ENCODE measurements around the gene C16orf89.
"Not testable (repeated sequence)": the region's sequence is repeated elsewhere in the genome, so short reads cannot be mapped to it uniquely, and the experiment has no call there.

The C16orf89 gene, protein sequence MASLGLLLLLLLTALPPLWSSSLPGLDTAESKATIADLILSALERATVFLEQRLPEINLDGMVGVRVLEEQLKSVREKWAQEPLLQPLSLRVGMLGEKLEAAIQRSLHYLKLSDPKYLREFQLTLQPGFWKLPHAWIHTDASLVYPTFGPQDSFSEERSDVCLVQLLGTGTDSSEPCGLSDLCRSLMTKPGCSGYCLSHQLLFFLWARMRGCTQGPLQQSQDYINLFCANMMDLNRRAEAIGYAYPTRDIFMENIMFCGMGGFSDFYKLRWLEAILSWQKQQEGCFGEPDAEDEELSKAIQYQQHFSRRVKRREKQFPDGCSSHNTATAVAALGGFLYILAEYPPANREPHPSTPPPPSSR

DNA sequence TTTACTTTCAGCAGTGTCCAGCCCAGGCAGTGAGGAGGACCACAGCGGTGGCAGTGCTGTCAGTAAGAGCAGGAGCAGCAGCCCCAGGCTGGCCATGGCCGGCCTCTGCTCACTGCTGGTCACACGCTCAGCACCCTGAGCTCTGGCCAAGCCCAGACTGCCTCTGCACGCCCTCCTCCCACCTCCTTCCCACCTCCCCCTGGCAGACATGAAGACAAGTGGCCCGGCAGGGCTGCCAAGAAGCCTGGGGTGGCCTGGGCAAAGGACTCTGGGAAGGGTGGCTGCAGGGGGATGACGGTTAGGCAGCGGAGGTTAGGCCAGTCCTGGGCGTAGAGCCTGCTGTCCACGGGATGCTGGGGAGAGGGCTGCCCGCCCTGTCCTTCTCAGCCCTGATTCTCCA lies at the start of gene C16orf89:
TSS of gene C16orf89 (minus strand) at position 144 of the 400 bp plus-strand sequence. CDS start at position 96, 48 bp downstream.
- DNase-seq (ENCODE audit: extremely low read depth in 1 of 2, low read depth in 1 of 2): no peak

DNA sequence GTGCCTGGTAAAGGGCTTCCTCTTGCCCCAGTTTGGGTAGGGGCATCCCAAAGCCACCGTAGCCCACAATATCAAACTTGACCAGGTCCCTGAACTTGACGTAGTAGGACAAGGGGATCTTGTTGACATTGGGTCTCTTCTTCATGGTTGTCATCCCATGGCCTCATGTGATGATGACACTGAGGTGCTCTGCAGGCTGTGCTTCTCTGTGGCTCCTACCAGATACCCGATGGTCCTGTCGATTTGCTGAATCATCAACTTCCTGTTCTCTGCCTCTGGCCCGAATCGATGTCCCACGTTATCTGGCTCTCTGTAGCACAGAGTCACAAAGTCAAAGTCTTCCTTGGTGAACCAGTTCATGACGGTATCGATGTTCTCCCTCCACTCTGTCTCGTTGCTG lies 45.2 kb upstream of the C16orf89 start:
- DNase-seq (ENCODE audit: extremely low read depth in 1 of 2, low read depth in 1 of 2): not testable (repeated sequence)

DNA sequence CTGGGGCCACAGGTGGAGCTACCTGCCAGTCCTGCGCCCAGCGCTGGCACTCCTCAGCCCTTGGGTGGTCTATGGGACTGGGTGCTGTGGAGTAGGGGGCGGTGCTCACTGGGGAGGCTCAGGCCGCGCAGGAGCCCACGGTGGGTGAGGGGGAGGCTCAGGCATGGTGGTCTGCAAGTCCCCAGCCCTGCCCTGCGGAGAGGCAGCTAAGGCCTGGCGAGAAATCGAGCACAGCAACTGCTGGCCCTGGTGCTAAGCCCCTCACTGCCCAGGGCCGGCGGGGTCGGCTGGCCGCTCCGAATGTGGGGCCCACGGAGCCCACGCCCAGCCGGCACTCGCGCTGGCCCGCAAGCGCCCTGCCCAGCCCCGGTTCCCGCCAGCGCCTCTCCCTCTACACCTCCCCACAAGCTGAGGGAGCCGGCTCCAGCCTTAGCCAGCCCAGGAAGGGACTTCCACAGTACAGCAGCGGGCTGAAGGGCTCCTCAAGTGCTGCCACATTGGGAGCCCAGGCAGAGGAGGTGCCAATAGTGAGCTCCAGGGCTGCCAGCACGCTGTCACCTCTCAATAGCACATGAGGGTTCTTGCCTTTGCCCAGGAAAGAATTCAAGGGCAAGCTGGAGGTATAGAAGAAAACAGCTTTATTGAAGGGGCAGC lies 42.9 kb upstream of the C16orf89 start:
- no peak for DNase-seq (ENCODE audit: extremely low read depth in 1 of 2, low read depth in 1 of 2)

DNA sequence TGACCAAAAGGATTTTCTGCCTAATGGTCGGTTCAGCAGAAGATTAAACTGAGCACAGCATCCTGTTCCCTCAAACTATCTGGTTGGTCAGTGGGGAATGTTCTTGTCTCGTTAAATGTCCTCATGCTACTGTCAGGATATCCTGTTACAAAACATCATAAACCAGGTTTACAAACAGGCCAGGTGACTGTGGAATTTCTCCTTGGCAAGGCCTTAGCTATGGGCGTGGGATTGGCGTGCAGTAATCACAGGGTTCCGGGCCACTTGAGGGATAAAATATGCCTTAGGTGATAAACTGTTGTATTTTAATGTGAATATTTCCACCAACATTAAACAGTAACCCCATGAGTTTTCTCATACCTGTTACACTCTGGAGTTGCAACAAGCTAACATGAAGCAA lies 39.3 kb upstream of the C16orf89 start:
- not testable (repeated sequence) for DNase-seq (ENCODE audit: extremely low read depth in 1 of 2, low read depth in 1 of 2)

DNA sequence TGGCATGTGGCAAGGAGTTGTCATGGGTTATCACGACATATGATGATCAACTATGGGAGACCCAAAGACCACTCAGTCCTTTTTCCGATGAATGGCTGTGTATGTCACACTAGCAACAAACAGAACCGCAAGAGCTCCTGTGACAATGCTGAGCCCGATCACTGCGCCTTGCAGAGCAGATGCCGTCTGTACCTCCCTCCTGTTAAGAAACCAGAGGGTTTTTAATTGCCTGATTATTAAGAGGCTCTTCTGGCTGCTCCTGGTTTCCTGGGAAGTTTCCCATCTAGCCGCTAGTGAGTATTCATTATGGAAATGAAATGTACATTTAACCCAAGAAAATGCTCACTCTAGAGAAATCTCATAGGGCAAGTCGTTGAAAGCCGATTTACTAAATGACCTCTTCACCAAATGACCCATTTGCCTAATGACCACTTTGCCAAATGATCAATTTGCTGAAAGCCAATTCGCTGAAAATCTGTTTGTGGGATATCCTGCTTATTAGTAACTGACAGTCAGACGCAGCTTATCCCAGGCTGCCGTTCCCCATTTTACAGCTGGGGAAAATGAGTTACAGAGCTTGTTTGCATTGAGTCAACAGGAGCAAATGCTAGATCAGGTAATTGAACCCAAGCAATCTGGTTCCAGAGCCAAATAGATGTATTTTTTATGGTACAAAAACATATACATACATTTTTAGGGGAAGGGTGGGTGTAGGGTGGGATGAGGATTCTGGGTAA lies 37.7 kb upstream of the C16orf89 start:
- DNase-seq (ENCODE audit: extremely low read depth in 1 of 2, low read depth in 1 of 2): not testable (repeated sequence)

DNA sequence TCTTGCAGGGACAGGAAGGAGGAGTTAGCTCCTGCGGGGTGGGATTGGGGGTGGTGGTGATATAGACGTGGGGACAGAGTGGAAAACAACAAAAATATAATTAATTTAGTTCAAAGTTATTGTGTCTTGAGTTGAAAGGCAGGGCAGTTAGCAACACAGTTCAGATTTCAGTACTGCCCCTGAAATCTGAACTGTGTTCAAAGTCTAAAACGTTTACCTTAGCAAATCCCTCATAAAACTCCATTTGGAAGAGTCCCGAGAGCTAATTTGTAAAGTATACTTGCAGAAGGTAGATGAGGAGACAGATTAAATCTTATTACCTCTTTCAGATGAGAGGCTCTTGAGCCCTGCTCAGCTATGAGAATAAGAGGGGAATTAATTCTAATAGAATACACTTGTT lies 33.4 kb upstream of the C16orf89 start:
- DNase-seq (ENCODE audit: extremely low read depth in 1 of 2, low read depth in 1 of 2): not testable (repeated sequence)

DNA sequence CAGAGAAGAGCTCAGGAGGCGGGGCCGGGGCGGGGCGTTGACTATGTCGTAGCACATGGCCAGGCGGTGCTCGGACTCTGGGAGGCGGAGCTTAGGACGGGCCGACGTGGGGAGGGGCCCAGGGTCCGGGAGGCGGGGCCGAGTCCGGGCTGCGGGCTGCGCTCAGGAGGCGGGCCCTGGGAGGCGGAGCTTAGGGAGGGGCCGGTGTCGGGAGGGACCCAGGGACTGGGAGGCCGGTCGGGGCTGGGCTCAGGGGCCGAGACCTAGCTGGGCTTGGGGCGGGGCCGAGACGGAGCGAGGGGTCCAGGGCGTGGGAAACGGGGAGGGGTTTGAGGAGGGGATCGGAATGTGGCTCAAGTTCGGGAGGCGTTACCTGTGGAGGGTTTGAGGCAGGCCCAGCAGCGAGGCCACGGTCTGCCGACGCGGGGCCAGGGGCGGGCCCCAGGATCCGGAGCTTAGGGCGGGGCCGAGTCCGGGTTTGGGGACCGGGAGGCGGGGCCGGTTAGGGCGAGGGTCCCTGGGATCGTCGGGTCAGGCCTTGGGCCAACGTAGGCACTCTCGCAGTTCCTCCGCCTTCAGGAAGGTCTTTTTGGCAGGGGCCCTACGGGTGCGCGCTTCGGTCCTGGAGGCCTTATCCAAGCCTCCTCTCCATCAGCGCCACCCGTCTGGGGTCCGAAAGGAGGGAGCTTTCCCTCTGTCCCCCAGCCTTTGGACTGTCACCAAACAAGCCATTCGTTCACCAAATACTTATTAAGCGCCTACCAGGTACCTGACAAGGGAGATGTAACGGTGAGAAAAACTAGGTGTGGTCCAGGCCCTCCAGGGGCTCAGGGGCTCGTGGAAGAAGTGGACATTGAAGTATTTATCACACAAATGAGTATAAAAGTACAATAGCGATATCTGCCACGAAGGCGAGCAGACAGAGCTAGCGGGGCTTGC lies 32.7 kb upstream of the C16orf89 start:
- peak in 1 of 2 donors; percentile 90 for DNase-seq (ENCODE audit: extremely low read depth in 1 of 2, low read depth in 1 of 2)

DNA sequence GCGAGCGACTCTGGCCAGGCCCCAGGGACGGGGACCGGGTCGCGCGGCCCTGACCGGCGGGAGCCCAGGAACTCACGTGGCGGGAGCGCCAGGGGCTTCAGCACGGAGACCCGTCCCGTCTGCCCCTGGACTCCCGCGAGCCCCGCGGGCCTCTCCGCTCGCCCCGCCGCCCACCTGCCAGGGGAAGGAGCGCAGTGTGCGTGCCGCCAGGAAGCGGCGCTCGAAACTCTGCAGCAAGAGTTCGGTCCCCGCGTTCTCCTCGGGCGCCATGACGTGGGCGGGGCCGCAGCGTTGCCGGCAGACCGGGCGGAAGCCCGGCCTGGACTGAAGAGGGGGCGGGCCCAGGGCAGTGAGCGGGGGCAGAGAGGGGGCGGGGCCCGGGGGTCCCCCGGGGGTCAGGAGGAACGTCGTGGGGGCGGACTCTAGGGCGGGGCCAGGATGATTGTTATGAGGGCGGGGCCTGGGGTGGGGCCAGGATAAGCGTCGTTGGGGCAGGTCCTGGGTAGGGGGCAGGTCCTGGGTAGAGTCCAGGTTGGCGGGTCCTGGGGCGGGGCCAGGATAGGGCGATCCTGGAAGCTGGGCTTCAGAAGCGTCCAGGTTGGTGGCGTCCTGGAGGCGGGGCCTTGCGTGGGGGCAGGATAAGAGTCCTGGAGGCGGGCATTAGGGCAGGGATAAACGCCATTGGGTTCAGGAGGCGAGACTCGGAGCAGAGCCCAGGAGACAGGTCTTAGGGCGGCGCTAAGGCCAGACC lies 31.9 kb upstream of the C16orf89 start, which contains the start of gene EEF2KMT:
TSS of gene EEF2KMT (minus strand) at position 326 of the 751 bp plus-strand sequence. CDS start at position 270, 56 bp downstream.
- peak; percentile 84 to 91 for DNase-seq (ENCODE audit: extremely low read depth in 1 of 2, low read depth in 1 of 2)

DNA sequence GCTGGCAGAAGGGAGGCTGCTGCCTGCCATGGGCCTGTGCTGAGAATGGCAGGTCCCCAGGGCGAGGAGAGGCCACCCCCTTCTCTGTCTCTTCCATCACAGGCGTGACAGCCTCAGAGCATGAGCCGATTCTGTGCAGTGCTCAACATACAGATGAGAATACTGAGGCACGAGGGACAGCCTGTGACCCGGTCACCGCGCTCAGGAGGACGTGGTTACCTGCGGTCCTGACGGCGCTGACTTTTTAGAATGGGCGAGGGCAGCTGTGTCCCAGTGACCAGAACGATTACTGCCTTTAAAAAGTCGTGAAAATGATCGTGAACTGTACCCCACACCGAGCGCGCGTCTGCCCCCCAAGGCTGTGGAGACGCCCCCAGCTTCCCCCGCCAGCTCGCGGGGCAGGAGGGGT lies 31.3 kb upstream of the C16orf89 start:
- peak in 1 of 2 donors; percentile 11 for DNase-seq (ENCODE audit: extremely low read depth in 1 of 2, low read depth in 1 of 2)

DNA sequence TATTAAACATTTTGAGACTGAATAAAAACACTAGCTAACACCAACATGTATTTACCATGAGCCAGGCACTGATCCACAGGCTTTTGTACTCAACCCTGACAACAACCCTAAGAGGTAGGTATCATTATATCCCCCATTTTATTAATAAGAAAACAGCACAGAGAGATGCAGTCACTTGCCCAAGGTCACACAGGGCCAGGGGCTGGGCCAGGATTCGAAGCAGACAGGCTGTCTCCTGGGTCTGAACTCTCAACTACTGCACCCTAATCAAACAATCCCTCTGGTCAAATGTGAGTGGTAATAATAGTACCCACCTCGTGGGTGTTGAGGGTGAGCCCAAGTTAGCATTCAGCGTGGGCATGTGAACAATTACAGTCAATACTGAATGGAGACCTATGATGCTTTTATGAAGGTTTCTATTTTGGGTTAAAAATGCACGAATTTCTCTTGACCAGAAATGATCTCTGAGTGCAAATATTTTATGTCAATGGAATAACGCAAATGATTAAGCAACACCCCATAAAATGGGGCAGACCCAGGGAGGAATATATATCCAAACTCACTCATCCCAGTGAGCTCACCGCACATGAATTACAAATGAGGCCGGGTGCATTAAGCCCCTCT lies 30.8 kb upstream of the C16orf89 start:
- DNase-seq (ENCODE audit: extremely low read depth in 1 of 2, low read depth in 1 of 2): not testable (repeated sequence)

DNA sequence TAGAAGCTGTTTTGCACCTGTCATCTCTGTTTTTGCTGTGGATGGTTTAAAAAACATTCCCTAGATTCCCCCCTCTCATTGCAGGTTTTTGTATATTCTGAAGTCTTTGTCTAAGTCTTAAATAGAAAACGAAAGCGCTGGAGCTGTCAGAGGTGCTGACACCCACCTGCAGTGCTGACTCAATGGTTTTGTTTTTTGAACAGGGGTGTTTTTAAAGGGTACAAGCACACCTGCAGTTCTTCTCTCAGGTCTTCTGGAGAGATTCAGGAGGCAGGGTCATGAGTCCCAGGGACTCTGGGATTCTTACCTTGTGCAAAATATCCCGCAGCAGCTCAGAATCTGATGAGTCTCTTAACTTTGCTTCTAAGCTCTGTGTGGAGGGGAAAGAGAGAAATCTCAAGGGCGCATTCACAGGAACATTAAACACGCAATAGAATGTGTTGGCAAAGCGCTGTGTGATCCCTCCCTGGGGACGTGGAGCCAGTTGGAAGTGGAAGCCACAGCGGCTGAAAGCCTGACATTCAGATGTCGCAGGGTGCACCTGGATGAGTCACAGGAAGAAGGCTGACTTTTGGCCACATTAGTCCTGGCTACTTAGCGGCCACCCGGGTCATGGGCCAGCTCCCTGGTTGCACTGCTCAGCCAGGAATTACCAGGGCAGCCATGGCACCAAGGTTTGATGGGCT lies 29.5 kb upstream of the C16orf89 start:
- not testable (repeated sequence) for DNase-seq (ENCODE audit: extremely low read depth in 1 of 2, low read depth in 1 of 2)

DNA sequence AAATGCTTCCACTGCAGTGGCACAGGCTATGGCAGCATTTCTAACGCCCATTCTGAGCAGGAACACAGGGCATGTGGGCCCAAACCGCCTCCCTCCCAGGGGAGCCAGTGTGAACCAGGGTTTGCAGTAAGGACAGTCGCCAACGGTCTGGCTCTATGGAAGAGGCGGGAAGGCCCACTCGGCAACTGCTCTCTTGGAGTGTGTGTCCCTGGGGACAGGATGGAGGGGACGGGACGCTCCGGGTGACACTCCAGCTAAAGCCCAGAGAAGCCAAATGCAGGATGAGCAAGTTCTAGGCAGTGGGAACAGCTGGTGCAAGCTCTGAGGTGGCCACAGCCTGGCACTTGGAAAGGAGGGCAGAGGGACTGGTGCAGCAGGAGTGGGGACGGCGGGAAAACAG lies 28.0 kb upstream of the C16orf89 start:
- not testable (repeated sequence) for DNase-seq (ENCODE audit: extremely low read depth in 1 of 2, low read depth in 1 of 2)

DNA sequence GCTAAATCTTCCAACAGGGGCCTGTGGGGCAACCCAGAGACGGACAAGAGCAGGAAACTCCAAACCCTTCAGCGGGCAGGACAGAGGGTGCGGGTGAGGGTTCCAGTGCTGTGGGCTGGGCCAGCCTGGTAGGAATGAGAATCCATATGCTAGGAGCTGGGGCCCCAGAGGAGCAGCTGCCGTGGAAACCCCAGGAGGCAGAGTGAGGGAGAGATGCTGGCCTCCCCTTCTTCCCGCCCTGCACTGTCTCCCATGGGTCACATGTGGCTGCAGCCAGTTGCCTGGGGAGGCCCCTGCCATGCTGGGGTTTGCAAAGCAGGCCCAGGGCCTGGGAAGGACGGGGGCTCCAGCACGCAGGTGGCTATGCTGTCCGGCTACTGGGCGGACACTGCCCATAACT lies 27.3 kb upstream of the C16orf89 start:
- DNase-seq (ENCODE audit: extremely low read depth in 1 of 2, low read depth in 1 of 2): not testable (repeated sequence)

DNA sequence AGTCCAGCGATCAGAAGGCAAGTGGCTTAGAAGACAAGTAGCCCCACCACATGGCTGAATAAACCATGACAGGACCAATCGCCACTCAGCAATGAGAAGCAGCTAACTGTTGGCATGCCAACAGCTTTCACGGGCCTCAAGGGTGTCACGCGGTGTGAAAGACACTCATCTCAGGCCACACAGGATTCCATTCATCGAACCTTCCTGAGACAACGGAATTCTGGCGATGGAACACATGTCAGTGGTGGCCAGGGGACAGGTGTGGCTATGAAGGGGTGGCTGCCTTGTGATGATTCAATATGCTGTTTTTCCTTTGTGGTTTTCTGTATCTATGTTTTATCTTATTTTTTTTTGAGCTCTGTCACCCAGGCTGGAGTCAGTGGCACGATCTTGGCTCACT lies 24.8 kb upstream of the C16orf89 start:
- not testable (repeated sequence) for DNase-seq (ENCODE audit: extremely low read depth in 1 of 2, low read depth in 1 of 2)

DNA sequence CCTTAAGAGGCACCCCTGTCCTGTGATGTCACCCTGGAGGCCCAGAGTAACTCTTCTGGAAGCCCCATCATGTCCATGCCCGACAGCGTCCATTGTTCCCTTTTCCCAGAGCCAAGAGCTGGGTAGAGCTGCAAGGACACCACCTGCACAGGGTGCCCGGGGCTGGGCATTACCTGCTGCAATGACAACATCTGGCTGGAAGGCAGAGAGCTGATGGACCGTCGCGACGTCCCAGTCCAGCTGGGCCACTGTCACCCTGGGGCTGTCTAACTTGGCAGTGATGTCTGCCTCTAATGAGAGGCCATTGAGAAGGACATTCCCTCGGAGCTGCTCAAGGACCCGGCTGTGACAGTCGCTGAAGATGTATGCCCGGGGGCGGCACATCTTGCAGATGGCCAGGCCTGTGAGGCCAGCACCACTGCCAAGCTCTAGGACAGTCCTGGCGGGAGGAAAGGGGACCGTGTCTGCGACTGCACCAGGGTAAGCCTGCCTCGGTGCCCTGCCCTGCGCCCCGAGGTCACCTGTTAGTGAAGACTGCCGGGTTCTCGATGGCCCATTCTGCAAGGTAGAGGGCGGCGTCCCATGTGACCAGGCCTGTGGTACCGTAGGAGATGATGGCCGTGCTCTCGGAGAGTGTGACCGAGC lies 24.3 kb upstream of the C16orf89 start:
- DNase-seq (ENCODE audit: extremely low read depth in 1 of 2, low read depth in 1 of 2): not testable (repeated sequence)

DNA sequence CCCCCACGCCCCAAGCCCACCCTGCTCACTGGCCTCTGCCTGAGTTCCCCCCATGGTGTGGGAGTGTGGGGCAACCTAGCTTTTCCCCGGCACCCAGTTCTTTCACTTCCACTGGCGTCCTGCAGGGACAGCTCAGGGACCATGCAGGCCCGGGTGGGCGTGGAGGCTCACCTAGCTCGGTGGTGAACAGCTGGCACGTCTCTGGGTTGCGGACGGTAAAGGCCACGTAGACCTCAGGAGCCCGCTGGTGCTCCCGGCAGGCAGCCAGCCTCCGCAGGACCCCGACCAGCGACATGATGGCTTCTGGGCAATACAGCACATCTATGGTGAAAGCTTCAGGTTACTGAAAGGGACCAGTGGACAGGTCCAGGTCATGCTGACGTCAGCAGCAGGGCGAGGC lies 23.2 kb upstream of the C16orf89 start:
- DNase-seq (ENCODE audit: extremely low read depth in 1 of 2, low read depth in 1 of 2): not testable (repeated sequence)

DNA sequence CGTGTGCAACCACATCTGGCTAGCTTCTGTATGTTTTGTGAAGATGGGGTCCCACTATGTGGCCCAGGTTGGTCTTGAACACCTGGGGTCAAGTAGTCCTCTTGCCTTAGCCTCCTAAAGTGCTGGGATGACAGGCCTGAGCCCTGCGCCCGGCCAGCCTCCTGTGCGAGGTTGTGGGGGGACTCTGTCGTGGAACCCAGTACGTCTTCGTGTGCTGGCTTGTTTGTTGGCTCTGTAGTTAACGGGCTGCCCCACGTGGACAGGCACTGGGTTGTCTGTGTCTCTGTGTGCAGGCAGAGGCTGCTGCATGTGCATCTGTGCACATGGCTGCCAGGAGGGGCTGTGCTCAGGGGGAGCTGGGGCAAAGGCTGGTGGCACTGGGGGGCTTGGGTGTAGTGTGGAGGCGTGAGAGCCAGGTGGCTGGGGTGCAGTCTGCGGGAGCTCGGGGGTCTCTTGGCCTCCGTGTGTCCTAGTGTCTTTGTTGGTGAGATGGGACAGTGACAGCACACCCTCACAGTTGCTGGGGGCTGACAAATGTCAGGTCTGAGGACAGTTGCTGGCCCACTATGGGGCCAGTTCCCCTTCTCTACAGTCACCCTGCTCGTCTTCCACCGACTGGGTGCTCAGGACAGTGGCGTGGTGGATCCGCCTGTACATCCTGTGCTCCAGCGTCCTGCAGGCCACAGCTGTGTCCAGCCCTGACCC lies 22.5 kb upstream of the C16orf89 start:
- DNase-seq (ENCODE audit: extremely low read depth in 1 of 2, low read depth in 1 of 2): not testable (repeated sequence)

Measured in activated CD8-positive, alpha-beta memory T cell treated with anti-CD3 and anti-CD28 coated beads for 1 hour (primary cell).